Measurements from ENCODE around the gene STRAP.
"Not testable (repeated sequence)": the region's sequence is repeated elsewhere in the genome, so short reads cannot be mapped to it uniquely, and the experiment has no call there.

Gene STRAP

GRCh38 chr12:15928346-15928745 lies 46.2 kb downstream of the STRAP start:
- peak; percentile 91 for DNase-seq (ENCODE audit: low spot score)

- peak; percentile 32 for DNase-seq (ENCODE audit: low spot score)
Observed at GRCh38 chr12:15928870-15929571, 46.8 kb downstream of the STRAP start.

GRCh38 chr12:15931590-15932053 lies 49.4 kb downstream of the STRAP start:
- DNase-seq (ENCODE audit: low spot score): peak; percentile 34

GRCh38 chr12:15932327-15932726 lies 50.1 kb downstream of the STRAP start:
- no peak for DNase-seq (ENCODE audit: low spot score)

- DNase-seq (ENCODE audit: low spot score): no peak
Observed at GRCh38 chr12:15932971-15933370, 50.8 kb downstream of the STRAP start.

- no peak for DNase-seq (ENCODE audit: low spot score)
Observed at GRCh38 chr12:15933751-15934150, 51.6 kb downstream of the STRAP start.

GRCh38 chr12:15936751-15937150 lies 54.6 kb downstream of the STRAP start:
- no peak for DNase-seq (ENCODE audit: low spot score)

- DNase-seq (ENCODE audit: low spot score): no peak
Observed at GRCh38 chr12:15937902-15938301, 55.7 kb downstream of the STRAP start.

- DNase-seq (ENCODE audit: low spot score): no peak
Observed at GRCh38 chr12:15939111-15939510, 56.9 kb downstream of the STRAP start.

GRCh38 chr12:15942475-15942874 lies 60.3 kb downstream of the STRAP start:
- DNase-seq (ENCODE audit: low spot score): no peak

- DNase-seq (ENCODE audit: low spot score): not testable (repeated sequence)
Observed at GRCh38 chr12:15943519-15943918, 61.3 kb downstream of the STRAP start.

GRCh38 chr12:15948461-15948860 lies 66.3 kb downstream of the STRAP start:
- not testable (repeated sequence) for DNase-seq (ENCODE audit: low spot score)

Measured in kidney tubule cell (primary cell).